Measurements from ENCODE around the gene ABCF2.

ABCF2 gene

DNA sequence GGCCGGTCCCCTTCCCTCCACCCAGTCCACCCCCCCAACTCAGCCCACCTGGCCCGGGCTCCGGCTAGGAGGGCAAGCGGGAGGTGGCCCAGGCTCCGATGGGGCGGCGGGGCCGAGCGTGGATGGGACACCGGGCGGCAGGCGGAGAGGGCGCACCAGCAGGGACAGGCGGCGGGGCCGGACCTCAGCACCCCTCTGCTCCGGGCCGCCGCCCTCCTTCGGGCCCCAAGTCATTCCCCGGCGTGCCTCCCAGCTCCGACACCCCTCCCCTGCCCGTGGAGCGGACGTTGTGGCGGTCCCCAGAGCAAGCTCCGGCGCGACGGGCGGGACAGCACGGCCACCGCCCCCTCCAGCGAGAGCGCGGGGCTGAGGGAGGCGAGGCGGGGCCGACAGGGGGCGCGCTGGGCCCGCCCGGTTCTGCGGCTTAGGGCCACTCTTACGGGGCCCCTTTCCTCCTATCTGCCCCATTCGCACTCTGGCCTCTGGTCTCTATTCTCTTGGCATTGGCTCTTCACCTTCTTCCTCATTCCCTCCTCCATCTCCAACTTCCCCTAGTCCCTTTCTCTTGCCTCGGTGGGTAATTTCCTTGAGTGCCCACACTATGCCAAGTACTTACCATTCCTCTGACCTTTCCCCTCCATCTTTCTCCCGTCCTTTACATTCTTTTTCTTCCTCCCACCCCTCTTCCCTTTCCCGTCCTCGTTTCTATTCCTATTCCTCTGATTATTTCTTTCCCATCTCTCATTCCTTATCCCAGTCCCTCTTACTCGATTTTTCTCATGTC lies 58.8 kb downstream of the ABCF2 start:
- FAIRE-seq, result no peak

DNA sequence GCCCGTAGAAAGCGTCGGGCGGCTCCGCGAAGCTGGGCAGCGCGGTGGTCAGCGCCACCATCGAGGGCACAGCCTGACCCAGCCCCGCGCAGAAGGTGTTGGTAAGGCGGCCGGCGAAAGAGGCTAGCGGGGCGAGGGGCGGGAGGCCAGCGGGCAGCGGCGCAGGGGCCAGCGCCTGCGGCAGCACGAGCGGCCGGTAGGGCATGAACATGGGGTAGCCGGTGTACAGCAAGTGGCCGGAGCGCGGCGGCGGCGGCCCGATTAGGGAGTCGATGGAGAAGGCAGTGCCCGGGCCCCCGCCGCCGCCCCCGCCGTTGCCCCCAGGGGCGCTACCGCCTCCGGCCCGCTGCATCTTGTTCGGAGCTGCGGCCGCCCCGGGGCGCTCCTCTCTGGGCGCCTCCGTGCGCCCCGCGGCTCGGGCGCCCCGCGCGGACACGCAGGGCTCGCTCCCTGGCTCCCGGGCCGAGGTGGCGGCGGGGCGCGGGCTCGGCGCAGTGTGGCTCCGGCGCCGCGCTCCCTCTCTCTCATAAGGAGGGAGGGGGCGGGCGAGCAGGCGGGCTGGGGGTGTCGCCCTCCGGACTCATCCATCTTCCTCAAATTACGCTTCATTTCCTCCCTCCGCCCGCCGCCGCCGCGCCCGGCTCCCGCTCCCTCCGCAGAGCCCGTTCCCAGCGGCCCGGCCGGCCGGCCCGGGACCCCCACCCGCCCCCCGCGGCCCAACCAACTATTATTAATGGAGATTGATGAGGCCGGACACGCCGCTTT lies 59.6 kb downstream of the ABCF2 start, which contains the start of gene GBX1:
TSS of gene GBX1 (minus strand) at position 498 of the 765 bp plus-strand sequence. CDS start at position 352, 146 bp downstream.
- no peak for FAIRE-seq

DNA sequence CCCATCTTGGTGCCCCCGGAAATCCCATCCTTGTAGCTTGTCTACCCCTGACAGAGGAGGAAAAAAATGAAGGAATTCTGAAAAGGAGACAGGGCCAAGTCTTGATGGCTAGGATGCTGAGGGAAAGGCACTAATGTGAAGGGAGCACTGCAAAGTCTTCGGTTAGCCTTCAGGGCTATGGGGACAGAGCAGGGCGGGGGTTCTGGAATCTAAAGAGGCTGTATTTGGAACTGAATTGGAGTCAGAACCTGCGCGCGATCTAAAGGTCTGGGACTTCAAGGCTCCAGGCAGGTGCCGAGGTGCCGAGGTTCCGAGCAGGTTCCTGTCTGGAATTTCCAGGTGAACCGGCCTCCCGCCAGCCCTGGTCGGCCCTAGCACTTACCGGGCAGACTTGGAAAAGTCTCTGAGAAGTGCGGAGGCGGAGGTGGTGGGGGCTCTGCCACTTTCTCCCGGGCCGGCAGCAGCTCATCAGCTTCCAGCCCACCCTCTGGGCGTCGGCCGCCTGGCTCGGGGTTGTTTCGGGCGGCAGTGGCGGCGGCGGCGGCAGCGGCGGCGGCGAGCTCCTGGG lies 60.3 kb downstream of the ABCF2 start:
- no peak for FAIRE-seq

Data from G401.6 (cell line).